HG03439 (cell line): ENCODE results near the gene PIK3CG.
"Not testable (repeated sequence)": the region's sequence is repeated elsewhere in the genome, so short reads cannot be mapped to it uniquely, and the experiment has no call there.

Source experiments
- ATAC-seq: cut with Tn5 transposase; IDR thresholded peaks from one replicate; pipeline ENCODE4 v1.9.1; 2021; ENCODE audit warnings: mild to moderate bottlenecking, moderate library complexity; ENCODE audit not compliant: unreplicated experiment

PIK3CG gene

GRCh38 chr7:106865130-106866041, at the start of gene PIK3CG:
Gene PIK3CG (plus strand): TSS chr7:106865282. CDS start chr7:106867562, 2,280 bp downstream.
- peak; percentile 57 for ATAC-seq

GRCh38 chr7:106817098-106817497, 48.0 kb upstream of the PIK3CG start:
- ATAC-seq = no peak

DNA sequence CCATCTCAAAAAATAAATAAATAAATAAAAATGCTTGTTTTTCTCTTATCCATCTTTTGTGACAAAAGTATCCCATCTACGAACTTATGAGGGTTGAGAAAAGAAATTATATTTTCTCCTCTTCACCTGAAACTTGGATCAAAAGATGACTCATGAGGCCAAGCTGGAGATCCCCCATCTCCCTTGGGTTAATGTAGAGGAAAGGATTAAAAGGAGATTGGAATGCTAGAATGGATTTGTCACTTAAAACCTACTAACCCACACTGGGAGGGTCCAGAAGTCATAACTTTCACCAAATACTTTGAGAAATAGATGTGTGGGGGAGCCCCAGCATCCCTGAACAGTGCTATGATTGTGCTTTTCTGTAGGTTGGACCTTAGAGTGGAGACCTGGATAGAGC, 46.3 kb upstream of the PIK3CG start:
- no peak for ATAC-seq

- no peak for ATAC-seq
These were observed 45.5 kb upstream of the PIK3CG start for GRCh38 chr7:106819546-106819945.

GRCh38 chr7:106820321-106821217, 44.5 kb upstream of the PIK3CG start:
- ATAC-seq = no peak

- no peak for ATAC-seq
These were observed 41.5 kb upstream of the PIK3CG start for GRCh38 chr7:106823631-106824030.

DNA sequence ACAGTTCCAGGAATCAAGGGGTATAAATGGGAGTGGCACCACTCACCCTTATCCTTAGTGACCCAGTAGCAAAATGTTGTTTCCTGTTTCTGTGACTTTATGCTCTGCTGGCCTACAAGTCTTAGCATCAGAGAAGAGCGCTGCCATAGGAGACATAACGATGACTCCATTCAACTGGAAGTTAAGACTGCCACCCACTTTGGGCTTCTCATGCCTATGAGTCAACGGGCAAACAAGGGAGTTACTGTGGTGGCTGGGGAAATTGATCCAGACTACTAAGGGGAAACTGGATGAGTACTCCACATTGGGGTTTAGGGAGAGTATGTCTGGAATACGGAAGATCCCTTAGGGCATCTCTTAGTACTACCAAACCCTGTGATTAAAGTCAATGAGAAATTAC, 40.6 kb upstream of the PIK3CG start:
- no peak for ATAC-seq

- ATAC-seq = no peak
These were observed 37.5 kb upstream of the PIK3CG start for GRCh38 chr7:106827626-106828025.

DNA sequence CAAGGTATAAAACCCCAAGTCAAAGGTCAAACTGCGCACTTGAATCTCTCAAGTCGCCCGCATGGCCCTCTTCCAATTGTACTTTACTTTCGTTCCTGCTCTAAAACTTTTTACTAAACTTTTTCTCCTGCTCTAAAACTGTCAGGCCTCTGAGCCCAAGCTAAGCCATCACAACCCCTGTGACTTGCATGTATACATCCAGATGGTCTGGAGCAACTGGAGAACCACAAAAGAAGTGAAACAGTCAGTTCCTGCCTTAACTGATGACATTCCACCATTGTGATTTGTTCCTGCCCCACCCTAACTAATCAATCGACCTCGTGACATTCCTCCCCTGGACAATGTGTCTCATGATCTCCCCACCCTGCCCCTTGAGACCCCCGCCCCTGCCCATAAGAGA, 35.6 kb upstream of the PIK3CG start:
- no peak for ATAC-seq

- ATAC-seq = not testable (repeated sequence)
These were observed 34.2 kb upstream of the PIK3CG start for GRCh38 chr7:106830896-106831295.

GRCh38 chr7:106836816-106837215, 28.3 kb upstream of the PIK3CG start:
- ATAC-seq = no peak

DNA sequence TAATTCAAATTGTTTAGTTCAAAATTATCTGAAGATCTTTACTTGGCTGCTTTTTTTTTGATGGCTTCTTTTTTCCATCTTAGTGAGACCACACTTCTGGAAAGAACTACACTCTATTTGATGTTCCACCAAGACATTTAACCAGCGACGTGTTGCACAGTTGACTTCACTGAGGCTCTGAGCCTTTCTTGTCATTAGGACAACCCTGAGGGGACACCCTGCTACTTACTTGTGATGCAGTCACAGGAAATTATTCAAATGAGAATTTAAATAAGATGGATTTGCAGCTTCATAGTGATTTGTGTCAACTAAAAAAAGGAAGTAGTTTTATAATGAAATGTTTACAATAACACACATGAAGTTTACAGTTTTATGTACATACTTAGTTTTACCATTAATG, 25.6 kb upstream of the PIK3CG start:
- no peak for ATAC-seq

- ATAC-seq = no peak
These were observed 24.7 kb upstream of the PIK3CG start for GRCh38 chr7:106840342-106840741.

DNA sequence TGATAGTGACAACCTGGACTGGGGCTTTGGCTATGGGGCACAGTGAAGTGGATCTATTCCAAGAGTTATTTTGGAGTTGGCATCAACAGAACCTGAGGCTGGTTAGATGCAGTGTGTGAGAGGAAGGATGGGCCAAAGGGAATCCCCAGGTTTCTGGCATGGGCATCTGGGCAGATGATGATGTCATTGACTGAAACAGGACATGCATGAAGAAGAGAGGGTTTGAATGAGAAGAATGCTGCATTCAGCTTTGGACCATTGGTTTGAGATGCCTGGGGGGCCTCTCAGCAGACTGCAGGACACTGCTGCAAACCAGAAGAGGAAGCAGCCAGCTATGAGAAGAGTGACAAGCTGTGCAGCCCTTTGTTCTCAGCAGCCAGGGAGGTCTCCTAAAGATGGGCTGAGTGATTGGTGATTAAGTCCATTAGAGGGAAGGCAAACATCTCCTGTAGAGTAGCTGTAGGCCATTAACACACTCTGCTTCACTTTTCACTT, 23.1 kb upstream of the PIK3CG start:
- no peak for ATAC-seq

DNA sequence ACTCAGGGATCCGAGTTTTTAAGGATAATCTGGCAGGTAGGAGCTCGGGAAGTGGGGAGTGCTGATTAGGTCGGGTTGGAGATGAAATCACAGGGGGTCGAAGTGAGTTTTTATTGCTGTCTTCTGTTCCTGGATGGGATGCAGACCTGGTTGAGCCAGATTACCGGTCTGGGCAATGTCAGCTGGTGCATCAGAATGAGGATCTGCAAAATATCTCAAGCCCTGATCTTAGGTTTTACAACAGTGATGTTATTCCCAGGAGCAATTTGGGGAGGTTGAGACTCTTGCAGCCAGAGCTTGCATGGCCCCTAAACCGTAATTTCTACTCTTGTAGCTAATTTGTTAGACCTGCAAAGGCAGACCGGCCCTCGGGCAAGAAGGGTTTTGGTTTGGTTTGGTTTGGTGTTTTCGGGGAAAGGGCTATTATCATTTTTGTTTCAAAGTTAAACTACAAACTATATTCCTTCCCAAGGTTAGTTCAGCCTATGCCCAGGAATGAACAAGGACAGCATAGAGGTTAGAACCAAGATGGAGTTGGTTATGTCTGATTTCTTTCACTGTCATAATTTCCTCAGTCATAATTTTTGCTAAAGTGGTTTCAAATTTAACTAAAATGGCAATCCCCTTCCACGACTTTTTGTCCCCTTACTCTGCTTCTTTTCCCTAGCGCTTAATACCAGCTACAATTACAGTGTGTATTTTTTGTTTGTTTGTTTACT, 20.6 kb upstream of the PIK3CG start:
- no peak for ATAC-seq

DNA sequence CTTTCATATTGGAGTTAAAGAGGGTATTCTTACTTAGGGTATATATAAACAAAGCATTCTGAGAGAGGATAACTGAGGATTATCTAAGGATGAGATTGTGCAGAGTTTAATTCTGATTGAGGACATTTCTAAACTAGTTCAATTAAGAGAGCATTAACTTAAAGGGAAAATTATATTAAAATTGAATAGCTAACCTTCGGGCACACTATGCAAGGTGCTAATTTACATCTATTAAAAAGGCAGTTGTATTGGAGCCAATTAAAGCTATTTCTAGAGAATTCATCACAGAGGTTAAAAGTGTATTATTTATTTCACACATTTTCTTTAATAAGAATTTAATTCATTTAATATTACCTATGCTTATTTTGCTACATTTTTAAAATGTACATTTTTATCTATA, 17.0 kb upstream of the PIK3CG start:
- ATAC-seq = no peak

DNA sequence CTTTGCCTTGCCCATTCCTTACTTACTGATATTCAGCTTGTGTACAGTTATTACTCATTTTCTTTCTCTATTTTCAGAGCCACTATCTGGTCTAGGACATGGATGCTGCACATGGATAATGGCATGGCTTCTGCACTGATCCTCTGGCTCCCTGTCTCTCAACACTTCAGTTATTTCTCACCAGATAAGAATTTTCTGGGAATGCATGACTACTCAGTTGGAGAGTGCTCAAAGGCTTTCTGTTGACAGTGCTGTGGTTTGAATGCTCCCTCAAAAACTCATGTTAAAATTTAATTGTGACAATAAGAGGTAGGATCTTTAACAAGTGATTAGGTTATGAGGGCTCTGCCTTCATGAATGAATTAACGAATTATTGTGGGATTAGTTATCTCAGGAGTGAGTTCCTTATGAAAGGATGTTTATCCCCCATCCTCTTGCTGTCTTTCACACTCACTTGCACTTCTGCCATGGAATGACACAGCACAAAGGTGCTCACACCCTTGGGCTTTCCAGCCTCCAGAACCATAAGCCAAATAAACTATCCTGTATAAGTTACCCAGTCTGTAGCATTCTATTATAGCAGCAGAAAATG, 16.1 kb upstream of the PIK3CG start:
- ATAC-seq = no peak

DNA sequence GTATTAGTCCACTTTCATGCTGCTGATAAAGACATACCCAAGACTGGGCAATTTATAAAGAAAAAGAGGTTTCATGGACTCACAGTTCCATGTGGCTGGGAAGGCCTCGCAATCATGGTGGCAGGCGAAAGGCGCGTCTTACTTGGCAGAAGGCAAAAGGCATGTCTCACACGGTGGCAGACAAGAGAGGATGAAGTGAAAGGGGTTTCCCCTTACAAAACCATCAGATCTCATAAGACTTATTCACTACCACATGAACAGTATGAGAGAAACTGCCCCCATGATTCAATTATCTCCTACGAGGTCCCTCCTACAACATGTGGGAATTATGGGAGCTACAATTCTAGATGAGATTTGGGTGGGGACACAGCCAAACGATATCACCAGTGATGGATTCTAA, 13.4 kb upstream of the PIK3CG start:
- not testable (repeated sequence) for ATAC-seq

DNA sequence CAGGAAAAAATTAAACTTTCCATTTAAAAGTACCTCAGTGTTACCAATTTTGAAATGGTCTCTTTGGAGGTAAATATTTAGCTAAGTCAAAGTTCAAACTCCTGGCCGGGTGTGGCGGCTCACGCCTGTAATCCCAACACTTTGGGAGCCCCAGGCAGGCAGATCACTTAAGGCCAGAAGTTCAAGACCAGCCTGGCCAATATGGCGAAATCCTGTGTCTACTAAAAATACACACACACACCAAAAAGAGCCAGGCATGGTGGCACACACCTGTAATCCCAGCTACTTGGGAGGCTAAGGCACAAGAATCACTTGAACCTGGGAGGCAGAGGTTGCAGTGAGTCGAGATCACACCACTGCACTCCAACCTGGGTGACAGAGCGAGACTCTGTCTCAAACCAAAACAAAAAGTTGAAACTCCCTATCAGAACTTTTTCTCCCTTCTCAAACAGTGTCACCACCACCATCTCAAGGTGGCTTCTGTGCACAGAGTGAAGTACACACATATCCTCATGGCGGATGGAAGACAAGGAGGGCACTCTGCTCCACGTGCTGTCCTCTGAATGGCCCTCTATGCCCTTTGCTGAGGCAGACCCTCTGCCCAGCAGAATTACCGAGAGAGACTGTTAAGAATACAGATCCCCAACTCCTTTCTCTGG, 11.7 kb upstream of the PIK3CG start:
- ATAC-seq = no peak

- ATAC-seq = no peak
These were observed 9.4 kb upstream of the PIK3CG start for GRCh38 chr7:106855540-106856132.
